ENCODE measurements around the gene EML5.

Gene EML5

GRCh38 chr14:88628462-88628861, 164.3 kb downstream of the EML5 start:
- FAIRE-seq (no peak), DNase-seq (ENCODE audit: extremely low spot score, insufficient read length, low read depth) (no peak)

GRCh38 chr14:88628033-88628432, 164.7 kb downstream of the EML5 start:
- DNase-seq (ENCODE audit: extremely low spot score, insufficient read length, low read depth) (no peak), FAIRE-seq (peak; percentile 12)

GRCh38 chr14:88625671-88626070, 167.1 kb downstream of the EML5 start:
- DNase-seq (ENCODE audit: extremely low spot score, insufficient read length, low read depth): no peak
- FAIRE-seq: no peak

GRCh38 chr14:88621100-88621499, 171.7 kb downstream of the EML5 start:
- DNase-seq (ENCODE audit: extremely low spot score, insufficient read length, low read depth): no peak

GRCh38 chr14:88618476-88618875, 174.3 kb downstream of the EML5 start:
- DNase-seq (ENCODE audit: extremely low spot score, insufficient read length, low read depth): no peak
- FAIRE-seq: no peak

More at GRCh38 chr14:88621100-88621499, 171.7 kb downstream of the EML5 start:
- FAIRE-seq: no peak

- no peak for FAIRE-seq
- DNase-seq (ENCODE audit: extremely low spot score, insufficient read length, low read depth): no peak
These were observed 175.3 kb downstream of the EML5 start for GRCh38 chr14:88617479-88617878.

- DNase-seq (ENCODE audit: extremely low spot score, insufficient read length, low read depth) (no peak), FAIRE-seq (no peak)
These were observed 176.1 kb downstream of the EML5 start for GRCh38 chr14:88616697-88617096.

GRCh38 chr14:88614218-88614907, 178.4 kb downstream of the EML5 start:
- DNase-seq (ENCODE audit: extremely low spot score, insufficient read length, low read depth) (no peak), FAIRE-seq (no peak)

- DNase-seq (ENCODE audit: extremely low spot score, insufficient read length, low read depth) (no peak), FAIRE-seq (peak; percentile 18)
These were observed 179.2 kb downstream of the EML5 start for GRCh38 chr14:88613552-88614010.

- no peak for FAIRE-seq
- DNase-seq (ENCODE audit: extremely low spot score, insufficient read length, low read depth): no peak
These were observed 179.8 kb downstream of the EML5 start for GRCh38 chr14:88612981-88613380.

GRCh38 chr14:88611878-88612277, 180.9 kb downstream of the EML5 start:
- FAIRE-seq (no peak), DNase-seq (ENCODE audit: extremely low spot score, insufficient read length, low read depth) (no peak)

- FAIRE-seq: no peak
- no peak for DNase-seq (ENCODE audit: extremely low spot score, insufficient read length, low read depth)
These were observed 184.9 kb downstream of the EML5 start for GRCh38 chr14:88607829-88608228.

GRCh38 chr14:88605594-88605993, 187.2 kb downstream of the EML5 start:
- DNase-seq (ENCODE audit: extremely low spot score, insufficient read length, low read depth): no peak
- FAIRE-seq: no peak

- DNase-seq (ENCODE audit: extremely low spot score, insufficient read length, low read depth): no peak
- no peak for FAIRE-seq
These were observed 188.5 kb downstream of the EML5 start for GRCh38 chr14:88604212-88604611.

GRCh38 chr14:88599761-88600439, 192.9 kb downstream of the EML5 start:
- DNase-seq (ENCODE audit: extremely low spot score, insufficient read length, low read depth) (peak; percentile 28), FAIRE-seq (peak; percentile 96)

- FAIRE-seq: peak; percentile 50
- no peak for DNase-seq (ENCODE audit: extremely low spot score, insufficient read length, low read depth)
These were observed 193.4 kb downstream of the EML5 start for GRCh38 chr14:88599326-88599725.

- FAIRE-seq (no peak), DNase-seq (ENCODE audit: extremely low spot score, insufficient read length, low read depth) (no peak)
These were observed 194.6 kb downstream of the EML5 start for GRCh38 chr14:88598097-88598675.

GRCh38 chr14:88597601-88598000, 195.2 kb downstream of the EML5 start:
- DNase-seq (ENCODE audit: extremely low spot score, insufficient read length, low read depth): no peak
- no peak for FAIRE-seq

GRCh38 chr14:88597038-88597437, 195.7 kb downstream of the EML5 start:
- no peak for FAIRE-seq
- no peak for DNase-seq (ENCODE audit: extremely low spot score, insufficient read length, low read depth)

- DNase-seq (ENCODE audit: extremely low spot score, insufficient read length, low read depth): no peak
- FAIRE-seq: no peak
These were observed 200.7 kb downstream of the EML5 start for GRCh38 chr14:88592031-88592430.

- no peak for FAIRE-seq
These were observed 202.6 kb downstream of the EML5 start for GRCh38 chr14:88590173-88590572.

More at GRCh38 chr14:88590173-88590572, 202.6 kb downstream of the EML5 start:
- DNase-seq (ENCODE audit: extremely low spot score, insufficient read length, low read depth): no peak

Data from GM18507 (cell line).